ACC112 (cell line): Measurements from ENCODE around the gene PHEX.

Source experiments
- H2AFZ ChIP-seq: fragments of 200-600 bp; sonication (generic); one replicate; pipeline ENCODE4 v1.6.0; 2017; ENCODE audit warnings: antibody characterized with exemption, low read length; ENCODE audit not compliant: unreplicated experiment
- H3K27ac ChIP-seq: fragments of 200-600 bp; sonication (generic); 2 replicates; pipeline ENCODE4 v1.5.1; 2014; ENCODE audit warnings: low read depth, mild to moderate bottlenecking, antibody characterized with exemption, low read length, moderate library complexity
- H3K27me3 ChIP-seq: fragments of 200-600 bp; sonication (generic); 2 replicates; pipeline ENCODE4 v1.6.1; 2014; ENCODE audit warnings: mild to moderate bottlenecking, antibody characterized with exemption, low read length, moderate library complexity, mixed read lengths; ENCODE audit not compliant: insufficient read depth
- H3K36me3 ChIP-seq: fragments of 200-600 bp; sonication (generic); 2 replicates; pipeline ENCODE4 v1.6.1; 2016; ENCODE audit warnings: mild to moderate bottlenecking, antibody characterized with exemption, low read length, moderate library complexity, mixed read lengths; ENCODE audit not compliant: insufficient read depth
- H3K4me1 ChIP-seq: fragments of 200-600 bp; sonication (generic); one replicate; pipeline ENCODE4 v1.6.1; 2016; ENCODE audit warnings: low read length, mixed read lengths; ENCODE audit not compliant: insufficient read depth, unreplicated experiment, control insufficient read depth
- H3K4me3 ChIP-seq: fragments of 200-600 bp; sonication (generic); 2 replicates; pipeline ENCODE4 v1.5.1; 2014; ENCODE audit warnings: mild to moderate bottlenecking, low read depth, low read length
- H3K79me2 ChIP-seq: fragments of 200-600 bp; sonication (generic); one replicate; pipeline ENCODE4 v1.6.0; 2016; ENCODE audit warnings: low read length; ENCODE audit not compliant: control insufficient read depth, unreplicated experiment, insufficient read depth

The PHEX gene

DNA sequence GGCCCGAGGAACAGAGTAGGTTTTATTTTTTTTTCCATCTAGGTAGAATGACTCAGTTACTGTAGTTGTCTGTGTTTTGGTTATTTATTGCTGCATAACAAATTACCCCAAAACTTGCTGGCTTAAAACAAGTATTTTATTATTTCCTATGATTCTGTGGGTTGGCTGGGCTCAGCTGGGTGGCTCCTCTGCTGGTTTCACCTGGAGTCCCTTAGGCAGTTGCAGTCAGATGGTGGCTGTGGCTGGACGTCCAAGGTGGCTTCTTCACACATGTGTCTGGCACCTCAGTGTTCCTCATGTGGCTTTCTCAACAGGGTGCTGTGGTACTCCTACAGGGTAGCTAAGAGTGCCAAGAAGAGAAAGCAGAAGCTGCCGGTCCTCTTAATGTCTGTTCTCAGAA, 115.8 kb downstream of the PHEX start:
- Histone ChIP-seq H3K27me3 (no peaks in the 10 kb centered on the region), H3K36me3 (no peaks in the 10 kb centered on the region), H3K79me2 (no peaks in the 10 kb centered on the region), H3K4me1 (no peaks in the 10 kb centered on the region), H3K27ac (no peak overlapping the region), H3K4me3 (no peak overlapping the region), H2AFZ (no peak overlapping the region)

DNA sequence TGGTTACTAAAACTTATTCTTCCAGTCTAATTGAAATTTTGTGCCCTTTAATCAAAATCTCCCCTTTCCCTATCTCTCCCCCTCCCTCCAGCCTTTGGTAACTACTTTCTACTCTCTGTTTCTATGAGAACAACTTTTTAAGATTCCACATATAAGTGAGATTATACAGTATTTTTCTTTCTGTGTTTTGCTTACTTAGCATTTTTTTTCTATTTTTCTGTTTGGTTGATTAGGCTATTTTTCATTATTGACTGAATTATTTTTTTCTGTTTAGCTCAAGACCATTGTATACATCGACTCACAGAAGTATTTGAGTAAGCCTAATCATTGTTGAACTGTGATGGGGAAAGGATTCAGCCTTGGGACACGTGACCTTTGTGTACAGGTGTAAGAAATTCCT, 116.4 kb downstream of the PHEX start:
- H2AFZ ChIP-seq = no peak overlapping the region
- no peaks in the 10 kb centered on the region for H3K79me2 ChIP-seq
- H3K4me1 ChIP-seq = no peaks in the 10 kb centered on the region
- H3K27ac ChIP-seq = no peak overlapping the region
- H3K4me3 ChIP-seq = no peak overlapping the region
- H3K36me3 ChIP-seq = no peaks in the 10 kb centered on the region
- no peaks in the 10 kb centered on the region for H3K27me3 ChIP-seq

DNA sequence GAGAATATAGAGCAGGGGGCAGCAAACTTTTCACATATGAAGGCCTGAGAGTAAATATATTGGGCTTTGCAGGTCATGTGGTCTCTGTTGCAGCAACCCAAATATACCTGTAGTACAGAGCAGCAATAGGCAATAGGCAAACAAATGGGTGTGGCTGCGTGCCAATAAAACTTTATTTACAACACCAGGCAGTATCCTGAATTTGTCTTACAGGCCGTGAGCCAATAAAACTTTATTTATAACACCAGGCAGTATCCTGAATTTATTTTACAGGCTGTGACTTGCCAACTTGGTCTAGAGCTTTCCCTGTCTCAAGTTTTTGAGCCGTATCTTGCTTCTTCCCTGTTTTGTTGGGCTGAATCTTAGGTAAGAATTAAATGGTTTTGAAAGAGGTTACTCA, 118.2 kb downstream of the PHEX start:
- H3K36me3 ChIP-seq = no peaks in the 10 kb centered on the region
- H3K79me2 ChIP-seq = no peaks in the 10 kb centered on the region
- no peak overlapping the region for H3K27ac ChIP-seq
- H3K4me1 ChIP-seq = no peaks in the 10 kb centered on the region
- no peak overlapping the region for H3K4me3 ChIP-seq
- no peaks in the 10 kb centered on the region for H3K27me3 ChIP-seq
- H2AFZ ChIP-seq = no peak overlapping the region

DNA sequence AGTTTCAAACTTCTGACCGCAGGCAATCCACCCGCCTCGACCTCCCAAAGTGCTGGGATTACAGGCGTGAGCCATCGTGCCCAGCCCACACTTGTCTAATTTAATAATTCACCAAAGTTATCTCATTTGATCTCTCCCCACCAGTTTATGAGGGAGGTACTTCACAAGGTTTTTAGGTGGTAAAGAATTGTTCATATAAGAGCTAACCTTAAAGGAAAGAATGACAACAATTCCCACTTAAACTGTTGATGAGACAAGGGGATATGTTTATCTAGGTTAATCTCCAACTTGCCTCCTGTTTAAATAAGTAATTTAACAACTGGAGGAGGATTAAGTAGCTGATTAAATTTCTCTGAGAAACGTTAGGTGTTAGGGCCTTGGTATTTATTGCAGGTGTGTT, 123.0 kb downstream of the PHEX start:
- Histone ChIP-seq H2AFZ (no peak overlapping the region), H3K27me3 (no peaks in the 10 kb centered on the region), H3K79me2 (no peaks in the 10 kb centered on the region), H3K4me3 (no peak overlapping the region), H3K4me1 (peaks cover 21% of the 10 kb centered on the region), H3K36me3 (no peaks in the 10 kb centered on the region), H3K27ac (no peak overlapping the region)

DNA sequence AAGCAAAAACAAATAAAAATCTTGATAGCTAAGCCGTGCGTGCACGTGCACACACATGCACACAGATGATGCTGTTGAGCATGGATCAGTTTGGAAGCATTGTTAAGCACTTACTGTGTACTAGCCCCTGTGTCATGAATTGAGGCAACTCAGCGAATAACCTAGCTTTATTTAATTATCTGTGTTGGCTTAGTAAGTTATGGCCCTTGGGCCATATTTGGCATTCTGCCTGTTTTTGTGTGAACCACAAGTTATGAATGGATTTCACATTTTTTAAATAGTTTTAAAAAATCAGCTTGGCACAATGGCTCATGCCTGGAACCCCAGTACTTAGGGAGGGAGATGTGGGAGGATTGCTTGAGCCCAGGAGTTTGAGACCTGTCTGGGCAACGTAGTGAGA, 126.9 kb downstream of the PHEX start:
- Histone ChIP-seq H3K4me1 (peaks cover 21% of the 10 kb centered on the region), H2AFZ (no peak overlapping the region), H3K27ac (no peak overlapping the region)

DNA sequence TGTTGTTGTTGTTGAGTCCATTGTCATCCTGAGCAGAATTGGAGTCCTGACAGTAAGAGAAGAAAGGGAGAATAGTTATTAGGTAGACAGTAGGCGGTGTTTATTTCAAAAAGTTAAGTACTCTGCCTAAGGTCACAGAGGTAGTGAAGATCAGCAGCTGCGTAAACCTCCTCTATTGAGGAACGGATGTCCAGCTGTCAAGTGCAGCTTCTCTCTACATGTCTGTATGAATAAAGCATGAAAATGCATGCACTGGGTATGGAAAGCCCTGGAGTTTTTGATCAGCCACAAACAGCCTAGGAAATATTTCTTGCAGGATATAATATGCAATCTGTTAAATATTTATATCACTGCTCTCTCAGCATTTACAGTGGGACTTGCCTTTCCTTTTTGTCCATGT, 131.2 kb downstream of the PHEX start:
- H3K36me3 ChIP-seq = no peaks in the 10 kb centered on the region
- H3K79me2 ChIP-seq = no peaks in the 10 kb centered on the region
- no peaks in the 10 kb centered on the region for H3K27me3 ChIP-seq
- H2AFZ ChIP-seq = no peak overlapping the region
- H3K27ac ChIP-seq = no peak overlapping the region
- peaks cover 33% of the 10 kb centered on the region for H3K4me1 ChIP-seq
- no peak overlapping the region for H3K4me3 ChIP-seq

More for the DNA sequence above, 126.9 kb downstream of the PHEX start:
- H3K4me3 ChIP-seq = no peak overlapping the region
- H3K79me2 ChIP-seq = no peaks in the 10 kb centered on the region
- no peaks in the 10 kb centered on the region for H3K36me3 ChIP-seq
- H3K27me3 ChIP-seq = no peaks in the 10 kb centered on the region

DNA sequence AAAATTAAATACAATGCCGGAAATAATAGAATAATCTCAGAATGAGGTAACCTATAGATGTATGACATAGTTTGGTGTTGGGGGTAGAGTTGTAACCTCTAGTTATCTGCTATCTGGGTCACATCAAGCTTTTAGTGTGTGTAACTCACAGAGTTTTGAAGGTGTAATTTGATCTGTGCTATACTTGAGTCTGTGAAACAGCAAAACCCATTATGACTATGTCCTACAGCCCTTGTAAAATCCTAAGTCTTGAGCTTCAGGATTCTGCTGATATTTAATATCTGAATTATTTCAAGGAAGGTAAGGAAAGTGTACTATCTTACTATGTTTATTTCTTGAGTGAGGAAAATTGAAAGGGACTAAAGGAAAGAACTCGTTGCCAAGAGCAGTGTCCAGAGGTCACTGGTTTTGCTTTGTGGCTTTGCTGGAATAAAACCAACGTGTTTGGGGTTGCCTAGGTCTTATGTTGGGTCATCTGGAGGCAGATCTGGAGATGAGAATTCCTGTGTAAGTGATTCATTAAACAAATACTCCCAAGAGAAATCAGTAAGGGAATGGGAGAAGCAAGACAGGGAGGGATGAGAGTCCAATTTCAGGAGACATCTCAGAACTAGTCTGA, 132.8 kb downstream of the PHEX start:
- Histone ChIP-seq H3K27me3 (no peaks in the 10 kb centered on the region), H2AFZ (no peak overlapping the region), H3K4me3 (no peak overlapping the region), H3K36me3 (no peaks in the 10 kb centered on the region), H3K4me1 (peaks cover 21% of the 10 kb centered on the region), H3K79me2 (no peaks in the 10 kb centered on the region), H3K27ac (peak overlapping the region; percentile 16; the same call in 1 of the 2 replicates)

DNA sequence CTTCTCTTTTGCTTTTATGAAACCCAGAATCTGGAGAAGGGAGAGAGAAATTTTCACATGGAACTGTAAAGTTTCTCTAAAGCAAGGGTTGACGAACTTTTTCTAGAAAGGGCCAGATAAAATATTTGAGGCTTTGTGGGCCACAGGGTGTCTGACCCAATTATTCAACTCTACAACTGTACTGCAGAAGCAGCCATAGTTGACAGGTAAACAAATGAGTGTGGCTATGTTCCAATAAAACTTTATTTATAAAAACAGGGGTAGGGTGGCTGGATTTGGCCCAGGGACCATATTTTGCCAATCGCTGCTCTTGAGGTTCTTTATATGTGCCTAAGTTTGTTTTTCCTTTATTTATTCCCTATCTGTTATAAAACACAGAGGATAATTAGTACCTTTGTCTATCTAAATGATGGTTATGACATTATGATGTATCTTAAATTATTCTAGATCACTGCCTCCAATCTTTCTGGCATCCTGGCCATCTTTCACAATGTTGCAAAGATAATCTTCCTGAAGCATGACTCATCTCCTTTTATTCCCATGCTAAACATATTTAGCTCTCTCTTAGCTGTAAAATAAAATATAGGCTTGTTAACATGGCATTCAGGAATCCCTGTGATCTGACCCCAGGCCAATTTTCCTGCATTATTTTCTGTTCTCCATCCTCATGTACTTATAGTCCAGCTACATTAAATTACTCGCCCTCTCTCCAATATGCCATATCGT, 133.8 kb downstream of the PHEX start:
- Histone ChIP-seq H3K4me1 (peaks cover 21% of the 10 kb centered on the region), H3K79me2 (no peaks in the 10 kb centered on the region), H3K36me3 (no peaks in the 10 kb centered on the region), H3K4me3 (no peak overlapping the region), H3K27me3 (no peaks in the 10 kb centered on the region), H3K27ac (peak overlapping the region; percentile 29), H2AFZ (no peak overlapping the region)

DNA sequence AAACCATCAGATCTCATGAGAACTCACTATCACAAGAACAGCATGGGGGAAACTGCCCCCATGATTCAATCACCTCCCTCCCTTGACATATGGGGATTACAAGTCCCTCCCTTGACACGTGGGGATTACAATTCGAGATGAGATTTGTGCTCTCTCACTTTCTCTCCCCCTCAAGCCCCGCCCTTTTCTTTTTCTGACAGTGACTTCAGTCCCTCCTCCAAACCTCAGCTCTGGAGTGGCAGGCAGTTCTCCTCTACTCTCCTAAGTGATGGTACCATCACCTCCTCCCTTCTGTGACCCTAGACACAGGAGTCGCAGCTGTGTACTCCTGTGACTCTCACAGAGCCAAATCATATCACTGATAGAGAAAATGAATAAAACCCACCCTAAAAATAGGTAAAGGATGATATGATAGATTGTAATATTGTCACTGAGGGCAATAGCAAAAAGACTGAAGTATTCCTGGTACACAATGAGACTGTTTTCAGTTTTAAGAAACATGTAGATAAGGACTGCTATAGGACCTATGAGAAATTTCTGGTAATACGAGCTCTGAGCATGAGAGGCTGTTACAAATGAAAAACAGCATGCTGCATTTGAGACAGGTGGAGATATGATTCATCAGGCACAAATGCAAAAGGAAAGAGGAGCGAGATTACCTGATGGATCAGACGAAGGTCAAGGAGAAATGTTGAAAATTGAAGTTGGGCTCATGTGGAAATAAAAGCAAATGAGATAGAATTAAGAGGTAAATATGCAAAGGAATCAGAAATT, 139.3 kb downstream of the PHEX start:
- no peaks in the 10 kb centered on the region for H3K36me3 ChIP-seq
- H3K79me2 ChIP-seq = no peaks in the 10 kb centered on the region
- no peaks in the 10 kb centered on the region for H3K27me3 ChIP-seq
- no peak overlapping the region for H2AFZ ChIP-seq
- no peak overlapping the region for H3K27ac ChIP-seq
- H3K4me1 ChIP-seq = peaks cover 1% of the 10 kb centered on the region
- H3K4me3 ChIP-seq = no peak overlapping the region

DNA sequence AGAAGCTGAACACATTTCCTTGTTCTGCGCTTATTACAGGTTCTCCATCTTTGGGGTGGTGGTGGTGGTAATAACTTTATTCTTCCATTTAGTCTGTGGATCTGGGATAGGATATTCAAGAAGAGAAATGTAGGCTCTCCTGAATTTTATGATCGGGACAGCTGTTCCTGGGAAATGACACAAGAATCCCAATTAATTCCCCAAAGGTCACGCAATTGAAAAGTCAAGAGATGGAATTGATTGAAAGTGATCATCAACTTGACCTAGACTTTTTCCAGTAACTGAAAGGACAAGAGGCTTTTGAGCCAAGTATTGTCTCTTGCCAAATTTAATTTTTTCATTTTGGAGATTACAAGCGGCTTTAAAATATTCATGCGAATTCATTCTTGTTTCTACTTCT, 141.8 kb downstream of the PHEX start:
- Histone ChIP-seq H3K4me3 (no peak overlapping the region), H3K36me3 (no peaks in the 10 kb centered on the region), H3K27ac (no peak overlapping the region), H3K27me3 (no peaks in the 10 kb centered on the region), H2AFZ (no peak overlapping the region), H3K79me2 (no peaks in the 10 kb centered on the region), H3K4me1 (no peaks in the 10 kb centered on the region)
